B cell (primary cell): ENCODE data around the gene KSR1.

Experiments
- CTCF ChIP-seq: fragments of 200-600 bp; IDR thresholded peaks from one replicate; pipeline ENCODE4 v1.8.0; 2022; ENCODE audit warnings: antibody characterized with exemption, mild to moderate bottlenecking
- EZH2 ChIP-seq: IDR thresholded peaks from 2 replicates; pipeline ENCODE4 v1.6.1; 2012; ENCODE audit warnings: borderline replicate concordance, low read depth, mild to moderate bottlenecking, moderate library complexity, low read length; ENCODE audit not compliant: insufficient read depth, poor library complexity, severe bottlenecking

DNA sequence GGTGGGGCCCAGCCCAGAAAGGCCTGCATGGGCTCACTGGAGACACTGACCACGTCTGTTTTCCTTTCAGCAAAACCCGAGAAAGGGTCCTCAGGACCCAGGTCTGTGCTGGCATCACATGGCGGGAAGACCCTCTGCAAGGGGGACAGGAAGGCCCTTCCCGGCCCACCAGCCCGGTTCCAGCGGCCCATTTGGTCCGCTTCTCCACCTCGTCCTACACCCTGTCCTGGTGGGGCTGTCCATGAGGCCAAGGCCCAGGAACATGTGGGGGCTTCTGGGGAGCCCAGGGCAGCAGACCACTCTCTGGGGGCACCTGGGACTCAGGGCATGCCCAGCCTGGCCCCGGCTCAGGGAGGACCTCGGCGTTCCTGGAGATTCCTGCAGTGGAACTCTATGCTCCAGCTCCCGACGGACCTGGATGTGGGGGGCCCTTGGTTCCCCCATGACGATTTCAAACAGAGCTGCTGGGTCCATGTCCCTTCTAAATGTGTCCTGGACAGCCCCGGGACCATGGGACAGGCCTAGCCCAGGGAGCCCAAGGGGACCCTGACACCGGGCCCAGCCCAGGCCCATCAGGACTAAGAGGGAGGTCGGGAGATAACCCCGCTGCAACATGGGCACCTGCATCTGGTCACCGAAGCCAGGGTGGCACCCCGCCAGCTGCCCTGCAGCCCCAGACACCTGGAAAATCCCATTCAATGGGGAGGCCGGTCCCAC, 26.4 kb upstream of the KSR1 start:
- no peak for TF ChIP-seq CTCF
- TF ChIP-seq EZH2, result no peak
